GM12878 (cell line): ENCODE results near the gene BARHL1. TPM values are rescaled to one million over a fixed set of nuclear protein-coding genes. Genes with fewer than 3 reads are reported as not detected.

Experiments
- ATAC-seq: fragments of 200-7000 bp; cut with Tn5 transposase; 3 replicates; pipeline ENCODE4 v1.9.1; 2020; ENCODE audit warnings: mild to moderate bottlenecking, moderate library complexity
- BruUV-seq: library from RNA; stranded (reverse); fragments of 400-500 nt; replicated peaks from 2 replicates; lab custom pipeline; 2021; lab: Mats Ljungman, UMichigan
- CTCF ChIA-PET: fragments of 300-600 bp; sonication (Branson Sonifier 250); formaldehyde crosslinking; extraction: SDS; loops from one replicate; lab custom pipeline; 2021; ENCODE audit warnings: inconsistent platforms; lab: Yijun Ruan, JAX
- POLR2A ChIA-PET: fragments of 350-600 bp; formaldehyde crosslinking; extraction: SDS; loops from one replicate; lab custom pipeline; 2021; ENCODE audit warnings: inconsistent platforms; lab: Charles Lee
- RAD21 ChIA-PET: fragments of 300-600 bp; sonication (Branson Sonifier 250); formaldehyde crosslinking; loops from one replicate; lab custom pipeline; 2023; ENCODE audit warnings: antibody characterized with exemption; ENCODE audit not compliant: unreplicated experiment; lab: Charles Lee
- SMC1A ChIA-PET: fragments of 300-600 bp; sonication (Branson Sonifier 250); formaldehyde crosslinking; loops from one replicate; lab custom pipeline; 2023; ENCODE audit not compliant: unreplicated experiment, uncharacterized antibody; lab: Charles Lee
- DNase-seq: peaks from one replicate; pipeline ENCODE4 v3.0.0-alpha.2; 2011; ENCODE audit warnings: low read depth, low spot score
- FAIRE-seq: peaks from 3 replicates; lab custom pipeline; 2011; peaks lifted over from hg19 to GRCh38; lab: Jason Lieb, UNC
- H2AFZ ChIP-seq: 2 replicates; pipeline ENCODE4 v1.6.0; 2011; ENCODE audit warnings: low read depth, low read length, control low read depth; ENCODE audit not compliant: control insufficient read depth
- H3K27ac ChIP-seq: 2 replicates; pipeline ENCODE4 v1.5.1; 2011; ENCODE audit warnings: control low read depth; ENCODE audit not compliant: control insufficient read depth, insufficient read depth
- H3K27me3 ChIP-seq, 2 experiments: replicated peaks in 1 of 2; 2 replicates each; pipeline versions ENCODE4 v1.6.0 to v1.6.1; 2011; ENCODE audit warnings: low read length in 1 of 2; ENCODE audit not compliant: control insufficient read depth in 2 of 2, insufficient read depth in 2 of 2
- H3K36me3 ChIP-seq, 2 experiments: 2 replicates each; pipeline ENCODE4 v1.5.1; 2011; ENCODE audit warnings: low read length in 1 of 2; ENCODE audit not compliant: control insufficient read depth in 2 of 2, insufficient read depth in 2 of 2
- H3K4me1 ChIP-seq: 2 replicates; pipeline ENCODE4 v1.6.1; 2011; ENCODE audit warnings: mild to moderate bottlenecking, low read length, moderate library complexity, mixed read lengths; ENCODE audit not compliant: control insufficient read depth, insufficient read depth
- H3K4me2 ChIP-seq: 2 replicates; pipeline ENCODE4 v1.6.0; 2011; ENCODE audit warnings: control low read depth; ENCODE audit not compliant: control insufficient read depth, insufficient read depth
- H3K4me3 ChIP-seq: fragments of 200-600 bp; sonication (generic); 2 replicates; pipeline ENCODE4 v1.5.1; 2016
- H3K79me2 ChIP-seq: 2 replicates; pipeline ENCODE4 v1.6.0; 2011; ENCODE audit warnings: low read length; ENCODE audit not compliant: control insufficient read depth, insufficient read depth
- H3K9ac ChIP-seq: 2 replicates; pipeline ENCODE4 v1.8.0; 2011; ENCODE audit warnings: low read length, control low read depth, mixed read lengths; ENCODE audit not compliant: control insufficient read depth, insufficient read depth
- H3K9me3 ChIP-seq: replicated peaks from 3 replicates; pipeline ENCODE4 v1.5.1; 2011; ENCODE audit warnings: mild to moderate bottlenecking, low read length; ENCODE audit not compliant: control insufficient read depth, insufficient read depth
- H4K20me1 ChIP-seq: 2 replicates; pipeline ENCODE4 v1.6.0; 2011; ENCODE audit not compliant: control insufficient read depth, insufficient read depth
- CHD4 ChIP-seq: fragments of 200-600 bp; sonication (generic); IDR thresholded peaks from 2 replicates; pipeline ENCODE4 v1.6.1; 2016; ENCODE audit warnings: mild to moderate bottlenecking
- MYC ChIP-seq: IDR thresholded peaks from 2 replicates; pipeline ENCODE4 v1.6.1; 2011; ENCODE audit warnings: mild to moderate bottlenecking, low read length, moderate library complexity, inconsistent platforms; ENCODE audit not compliant: insufficient read depth, insufficient replicate concordance, insufficient read length, severe bottlenecking
- POLR2A ChIP-seq: IDR thresholded peaks from 2 replicates; pipeline ENCODE4 v1.6.1; 2011; ENCODE audit warnings: low read depth, mild to moderate bottlenecking, low read length
- POLR2AphosphoS5 ChIP-seq: IDR thresholded peaks from 2 replicates; pipeline ENCODE4 v1.6.1; 2011; ENCODE audit warnings: mild to moderate bottlenecking, low read length, inconsistent platforms
- WGBS: methylation state at CpG from one replicate; pipeline ENCODE4 v1.1.6; 2016; ENCODE audit warnings: low lambda C conversion rate; ENCODE audit not compliant: insufficient replicate concordance, insufficient coverage; ENCODE audit errors: missing lambda C conversion rate; 5-methylcytosine and 5-hydroxymethylcytosine counted together
- in situ Hi-C: fragments of 300-500 bp; cut with MboI; formaldehyde crosslinking; loops from 9 replicates; pipeline ENCODE4 v1.14.3; 2018; ENCODE audit warnings: mixed read lengths
- intact Hi-C: fragments of 100-400 bp; cut with micrococcal nuclease; formaldehyde crosslinking; loops from one replicate; pipeline ENCODE4 v1.14.2; 2022; ENCODE audit not compliant: unreplicated experiment
- polyA plus RNA-seq, 11 experiments: library from polyadenylated mRNA; depleted of rRNA in 4 of 11; unstranded in 6 of 11; stranded (reverse) in 5 of 11; fragments of >200 nt; fragmentation: Nextera tagmentation in 4 of 11; fragmentation: Illumina TruSeq in 1 of 11; extraction: Ambion mirVana in 4 of 11; extraction: Trizol in 1 of 11; gene quantifications; 1 replicate in 1 of 11; 2 replicates in 10 of 11; pipeline versions ENCODE4 v1.2.1 to v1.2.3, GENCODE V29; 2011 to 2016; ENCODE audit warnings: inconsistent platforms in 2 of 11, missing spikeins in 2 of 11, low read depth in 1 of 11
- total RNA-seq, 4 experiments: library from RNA; depleted of rRNA in 3 of 4; stranded (reverse); fragments of >200 nt in 3 of 4; fragmentation: Illumina TruSeq in 1 of 4; extraction: Trizol in 1 of 4; gene quantifications; 2 replicates each; pipeline versions ENCODE4 v1.2.1 to v1.2.3, GENCODE V29; 2013 to 2021
- TF ChIP-seq, protein P1 (sequence below): fragments of 450-650 bp; IDR thresholded peaks from 2 replicates; pipeline ENCODE4 v1.6.1; 2018; ENCODE audit warnings: mild to moderate bottlenecking, low read depth, moderate library complexity; ENCODE audit not compliant: partially characterized antibody
- TF ChIP-seq, protein P2 (sequence below): fragments of 450-650 bp; IDR thresholded peaks from 2 replicates; pipeline ENCODE4 v1.6.1; 2017; ENCODE audit warnings: mild to moderate bottlenecking
- TF ChIP-seq, protein P3 (sequence below): fragments of 450-650 bp; IDR thresholded peaks from 2 replicates; pipeline ENCODE4 v1.6.1; 2016; ENCODE audit warnings: mild to moderate bottlenecking

BARHL1 gene
- total and polyA plus RNA-seq, 10 of the 15 experiments (the other 5 are each of a cell fraction or from before 2014, with no cell fraction given), result not detected

DNA sequence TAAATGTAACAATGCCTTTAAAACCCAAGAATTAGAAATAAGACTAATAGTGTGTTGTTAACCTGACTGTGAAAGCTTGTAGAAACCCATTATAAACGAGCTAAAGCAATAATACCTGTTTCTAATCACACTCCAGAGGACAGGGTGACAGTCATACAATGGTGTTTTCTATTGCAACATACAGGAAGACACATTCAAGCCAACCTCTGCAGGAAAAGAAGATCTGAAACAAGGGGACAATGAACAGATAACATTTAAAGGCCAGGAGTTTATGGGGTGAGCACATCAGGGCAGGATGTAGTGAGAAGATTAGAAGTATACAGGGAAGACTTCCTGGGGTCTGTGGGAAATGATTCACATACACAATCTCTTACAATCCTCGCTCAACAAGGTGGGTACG lies 13.8 kb downstream of the BARHL1 start:
- ChIA-PET POLR2A (no interaction called here), CTCF (no interaction called here), RAD21 (no interaction called here), SMC1A (no interaction called here)
- intact Hi-C loops, result no loop called here
- H3K27me3 ChIP-seq, result no peaks in the 10 kb centered on the region
- TF ChIP-seq POLR2AphosphoS5, result no peak
- TF ChIP-seq, protein P1, sequence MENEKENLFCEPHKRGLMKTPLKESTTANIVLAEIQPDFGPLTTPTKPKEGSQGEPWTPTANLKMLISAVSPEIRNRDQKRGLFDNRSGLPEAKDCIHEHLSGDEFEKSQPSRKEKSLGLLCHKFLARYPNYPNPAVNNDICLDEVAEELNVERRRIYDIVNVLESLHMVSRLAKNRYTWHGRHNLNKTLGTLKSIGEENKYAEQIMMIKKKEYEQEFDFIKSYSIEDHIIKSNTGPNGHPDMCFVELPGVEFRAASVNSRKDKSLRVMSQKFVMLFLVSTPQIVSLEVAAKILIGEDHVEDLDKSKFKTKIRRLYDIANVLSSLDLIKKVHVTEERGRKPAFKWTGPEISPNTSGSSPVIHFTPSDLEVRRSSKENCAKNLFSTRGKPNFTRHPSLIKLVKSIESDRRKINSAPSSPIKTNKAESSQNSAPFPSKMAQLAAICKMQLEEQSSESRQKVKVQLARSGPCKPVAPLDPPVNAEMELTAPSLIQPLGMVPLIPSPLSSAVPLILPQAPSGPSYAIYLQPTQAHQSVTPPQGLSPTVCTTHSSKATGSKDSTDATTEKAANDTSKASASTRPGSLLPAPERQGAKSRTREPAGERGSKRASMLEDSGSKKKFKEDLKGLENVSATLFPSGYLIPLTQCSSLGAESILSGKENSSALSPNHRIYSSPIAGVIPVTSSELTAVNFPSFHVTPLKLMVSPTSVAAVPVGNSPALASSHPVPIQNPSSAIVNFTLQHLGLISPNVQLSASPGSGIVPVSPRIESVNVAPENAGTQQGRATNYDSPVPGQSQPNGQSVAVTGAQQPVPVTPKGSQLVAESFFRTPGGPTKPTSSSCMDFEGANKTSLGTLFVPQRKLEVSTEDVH, result no peak
- TF ChIP-seq POLR2A, result no peak
- BruUV-seq, result no TSS peak
- DNase-seq, result no peak
- H3K4me3 ChIP-seq, result no peak overlapping the region
- no peak overlapping the region for H2AFZ ChIP-seq
- ATAC-seq, result no peak
- FAIRE-seq, result no peak
- no peak overlapping the region for H3K9ac ChIP-seq
- H3K79me2 ChIP-seq, result no peaks in the 10 kb centered on the region
- H3K4me2 ChIP-seq, result no peak overlapping the region
- H3K4me1 ChIP-seq, result no peaks in the 10 kb centered on the region
- no peaks in the 10 kb centered on the region for H4K20me1 ChIP-seq
- peaks cover 5 to 9% of the 10 kb centered on the region in 2 experiments for H3K36me3 ChIP-seq
- WGBS, result 69% methylated on average over 3 of the region's 3 CpGs
- H3K9me3 ChIP-seq, result no peaks in the 10 kb centered on the region
- in situ Hi-C loops, result no loop called here
- no peak overlapping the region for H3K27ac ChIP-seq

DNA sequence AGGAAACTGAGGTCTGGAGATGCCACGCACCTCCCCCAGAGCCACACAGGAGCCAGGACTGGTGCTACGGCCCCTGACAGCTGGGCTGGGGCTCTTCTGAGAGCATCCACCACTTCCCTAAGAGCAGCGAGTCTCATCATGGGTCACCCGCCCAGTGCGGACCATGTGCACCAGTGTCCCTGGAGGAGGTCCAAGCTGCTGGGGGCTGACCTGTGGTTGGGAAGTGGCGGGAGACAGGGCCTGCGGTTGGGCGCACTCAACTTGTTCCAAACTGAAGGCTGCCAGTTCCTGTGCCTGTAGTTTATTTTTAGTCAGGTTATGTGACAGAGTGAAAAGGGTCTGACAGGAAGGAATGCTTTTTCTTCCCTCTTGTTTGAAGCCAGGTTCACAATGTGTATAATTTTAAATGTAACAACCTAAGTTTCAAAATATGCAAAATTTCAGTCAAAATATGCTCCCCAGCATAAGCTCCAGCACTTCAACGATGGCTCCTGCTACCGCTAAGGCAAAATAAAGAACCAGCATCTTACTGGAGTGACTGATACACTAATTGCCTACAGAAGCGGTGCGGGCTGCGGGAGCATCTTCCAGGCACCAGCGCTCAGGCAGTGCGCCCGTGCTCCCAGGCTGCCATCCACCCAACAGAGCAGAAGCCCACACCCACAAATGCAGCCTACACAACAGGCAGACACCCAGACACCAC lies 14.8 kb downstream of the BARHL1 start:
- Histone ChIP-seq H3K36me3 (peaks cover 8 to 9% of the 10 kb centered on the region in 2 experiments), H3K27me3 (no peaks in the 10 kb centered on the region), H4K20me1 (no peaks in the 10 kb centered on the region), H3K27ac (no peak overlapping the region), H3K4me3 (no peak overlapping the region), H3K4me1 (peaks cover 4% of the 10 kb centered on the region), H3K4me2 (no peak overlapping the region), H3K9ac (no peak overlapping the region), H2AFZ (no peak overlapping the region), H3K9me3 (no peaks in the 10 kb centered on the region), H3K79me2 (no peaks in the 10 kb centered on the region)
- 90% methylated on average over 16 of the region's 16 CpGs for WGBS
- ChIA-PET CTCF (no interaction called here), SMC1A (no interaction called here), RAD21 (no interaction called here), POLR2A (no interaction called here)
- DNase-seq (no peak), ATAC-seq (no peak), FAIRE-seq (no peak)
- BruUV-seq, result no TSS peak
- in situ Hi-C loops (no loop called here), intact Hi-C loops (no loop called here)
- TF ChIP-seq, protein P2, sequence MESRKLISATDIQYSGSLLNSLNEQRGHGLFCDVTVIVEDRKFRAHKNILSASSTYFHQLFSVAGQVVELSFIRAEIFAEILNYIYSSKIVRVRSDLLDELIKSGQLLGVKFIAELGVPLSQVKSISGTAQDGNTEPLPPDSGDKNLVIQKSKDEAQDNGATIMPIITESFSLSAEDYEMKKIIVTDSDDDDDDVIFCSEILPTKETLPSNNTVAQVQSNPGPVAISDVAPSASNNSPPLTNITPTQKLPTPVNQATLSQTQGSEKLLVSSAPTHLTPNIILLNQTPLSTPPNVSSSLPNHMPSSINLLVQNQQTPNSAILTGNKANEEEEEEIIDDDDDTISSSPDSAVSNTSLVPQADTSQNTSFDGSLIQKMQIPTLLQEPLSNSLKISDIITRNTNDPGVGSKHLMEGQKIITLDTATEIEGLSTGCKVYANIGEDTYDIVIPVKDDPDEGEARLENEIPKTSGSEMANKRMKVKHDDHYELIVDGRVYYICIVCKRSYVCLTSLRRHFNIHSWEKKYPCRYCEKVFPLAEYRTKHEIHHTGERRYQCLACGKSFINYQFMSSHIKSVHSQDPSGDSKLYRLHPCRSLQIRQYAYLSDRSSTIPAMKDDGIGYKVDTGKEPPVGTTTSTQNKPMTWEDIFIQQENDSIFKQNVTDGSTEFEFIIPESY, result no peak
- TF ChIP-seq, protein P3, sequence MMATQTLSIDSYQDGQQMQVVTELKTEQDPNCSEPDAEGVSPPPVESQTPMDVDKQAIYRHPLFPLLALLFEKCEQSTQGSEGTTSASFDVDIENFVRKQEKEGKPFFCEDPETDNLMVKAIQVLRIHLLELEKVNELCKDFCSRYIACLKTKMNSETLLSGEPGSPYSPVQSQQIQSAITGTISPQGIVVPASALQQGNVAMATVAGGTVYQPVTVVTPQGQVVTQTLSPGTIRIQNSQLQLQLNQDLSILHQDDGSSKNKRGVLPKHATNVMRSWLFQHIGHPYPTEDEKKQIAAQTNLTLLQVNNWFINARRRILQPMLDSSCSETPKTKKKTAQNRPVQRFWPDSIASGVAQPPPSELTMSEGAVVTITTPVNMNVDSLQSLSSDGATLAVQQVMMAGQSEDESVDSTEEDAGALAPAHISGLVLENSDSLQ, result no peak
- TF ChIP-seq CHD4, result no peak
- TF ChIP-seq MYC, result no peak
